Activated CD4-positive, alpha-beta T cell treated with anti-CD3 and anti-CD28 coated beads, Interleukin-2, Interleukin-6, amounts not matched to agents 100 ng/mL and 50 ng/mL, durations not matched to agents 16 hours and 8 hours (primary cell): ENCODE results near the gene CACNA2D3.
"Not testable (repeated sequence)": the region's sequence is repeated elsewhere in the genome, so short reads cannot be mapped to it uniquely, and the experiment has no call there.

Experiments
- DNase-seq: peaks from one replicate; pipeline ENCODE4 v3.0.0-alpha.2; 2020

Gene CACNA2D3

GRCh38 chr3:54596087-54596486, 473.7 kb downstream of the CACNA2D3 start:
- DNase-seq = no peak

GRCh38 chr3:54599716-54600115, 477.4 kb downstream of the CACNA2D3 start:
- DNase-seq = no peak

GRCh38 chr3:54600441-54601204, 478.3 kb downstream of the CACNA2D3 start:
- no peak for DNase-seq

DNA sequence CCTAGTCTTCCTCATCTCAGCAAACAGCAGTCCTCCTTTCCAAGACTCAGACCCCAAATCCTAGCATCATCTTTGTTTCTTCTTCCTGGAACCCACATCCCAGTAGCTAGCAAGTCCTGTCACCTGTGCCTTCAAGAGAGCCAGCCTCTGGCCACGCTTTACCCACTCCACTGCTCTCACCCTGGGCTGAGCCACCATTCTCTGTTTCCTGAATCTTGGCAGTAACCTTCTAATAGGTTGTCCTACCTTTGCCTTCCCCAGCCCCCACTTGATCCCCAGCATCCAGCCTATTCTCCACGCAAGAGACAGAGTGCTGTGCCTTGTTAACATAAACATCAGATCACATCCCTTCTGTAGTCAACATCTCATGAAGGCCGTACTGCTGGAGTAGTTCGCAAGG, 482.1 kb downstream of the CACNA2D3 start:
- DNase-seq = no peak

DNA sequence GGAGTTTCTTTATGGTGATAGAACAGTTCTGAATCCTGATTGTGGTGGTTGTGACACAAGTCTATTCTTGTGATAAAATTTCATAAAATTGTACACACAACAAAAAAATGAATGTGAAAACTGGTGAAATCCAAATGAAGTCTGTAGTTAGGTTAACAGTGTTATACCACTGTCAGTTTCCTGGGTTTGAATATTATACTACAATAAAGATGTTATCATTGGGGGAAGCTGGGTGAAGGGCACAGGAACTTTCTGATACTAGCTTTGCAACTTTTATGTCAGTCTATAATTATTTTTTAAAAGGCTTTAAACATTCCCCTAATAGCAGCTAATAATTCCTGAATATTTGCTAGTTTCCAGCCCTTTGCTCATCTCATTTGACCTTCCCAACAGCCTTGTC, 485.7 kb downstream of the CACNA2D3 start:
- no peak for DNase-seq

DNA sequence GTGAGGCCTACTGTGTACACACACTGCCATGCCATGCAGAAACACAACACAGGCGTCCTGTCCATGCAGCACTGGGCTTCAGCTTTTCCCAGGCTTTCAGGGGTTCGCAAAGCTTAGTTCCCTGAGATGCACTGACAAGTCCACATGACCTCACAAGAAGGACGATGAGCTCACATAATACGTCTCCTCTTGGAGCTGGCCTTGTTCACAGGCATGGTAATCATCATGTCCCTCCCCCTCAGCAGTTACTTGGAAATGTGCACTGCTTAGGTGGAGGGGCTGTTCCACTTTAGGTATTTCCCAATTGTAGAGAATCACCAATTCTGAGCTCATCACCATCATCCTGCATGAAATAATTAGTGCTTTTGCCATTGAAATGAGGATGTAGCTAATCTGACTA, 496.7 kb downstream of the CACNA2D3 start:
- no peak for DNase-seq

DNA sequence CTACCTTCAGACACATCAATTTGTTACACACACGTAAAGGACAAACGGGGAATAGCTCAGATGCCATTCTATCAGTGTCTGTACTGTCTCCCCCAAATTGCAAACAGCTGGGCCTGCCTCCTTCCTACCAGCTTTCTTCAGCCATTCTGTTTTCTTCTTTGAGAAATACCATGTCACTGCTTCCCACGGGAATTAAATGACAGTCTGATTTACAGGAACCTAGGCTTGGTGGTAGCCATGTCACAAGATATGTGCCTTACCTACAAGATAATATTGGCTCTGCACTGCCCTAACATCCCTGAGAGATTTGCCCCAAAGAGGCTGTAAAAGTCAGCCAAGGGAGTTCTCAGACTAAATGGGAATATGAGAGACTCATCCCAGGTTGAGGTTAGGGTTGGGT, 497.2 kb downstream of the CACNA2D3 start:
- DNase-seq = no peak

- DNase-seq = no peak
Observed at GRCh38 chr3:54621184-54621583, 498.8 kb downstream of the CACNA2D3 start.

GRCh38 chr3:54622678-54623077, 500.3 kb downstream of the CACNA2D3 start:
- no peak for DNase-seq

DNA sequence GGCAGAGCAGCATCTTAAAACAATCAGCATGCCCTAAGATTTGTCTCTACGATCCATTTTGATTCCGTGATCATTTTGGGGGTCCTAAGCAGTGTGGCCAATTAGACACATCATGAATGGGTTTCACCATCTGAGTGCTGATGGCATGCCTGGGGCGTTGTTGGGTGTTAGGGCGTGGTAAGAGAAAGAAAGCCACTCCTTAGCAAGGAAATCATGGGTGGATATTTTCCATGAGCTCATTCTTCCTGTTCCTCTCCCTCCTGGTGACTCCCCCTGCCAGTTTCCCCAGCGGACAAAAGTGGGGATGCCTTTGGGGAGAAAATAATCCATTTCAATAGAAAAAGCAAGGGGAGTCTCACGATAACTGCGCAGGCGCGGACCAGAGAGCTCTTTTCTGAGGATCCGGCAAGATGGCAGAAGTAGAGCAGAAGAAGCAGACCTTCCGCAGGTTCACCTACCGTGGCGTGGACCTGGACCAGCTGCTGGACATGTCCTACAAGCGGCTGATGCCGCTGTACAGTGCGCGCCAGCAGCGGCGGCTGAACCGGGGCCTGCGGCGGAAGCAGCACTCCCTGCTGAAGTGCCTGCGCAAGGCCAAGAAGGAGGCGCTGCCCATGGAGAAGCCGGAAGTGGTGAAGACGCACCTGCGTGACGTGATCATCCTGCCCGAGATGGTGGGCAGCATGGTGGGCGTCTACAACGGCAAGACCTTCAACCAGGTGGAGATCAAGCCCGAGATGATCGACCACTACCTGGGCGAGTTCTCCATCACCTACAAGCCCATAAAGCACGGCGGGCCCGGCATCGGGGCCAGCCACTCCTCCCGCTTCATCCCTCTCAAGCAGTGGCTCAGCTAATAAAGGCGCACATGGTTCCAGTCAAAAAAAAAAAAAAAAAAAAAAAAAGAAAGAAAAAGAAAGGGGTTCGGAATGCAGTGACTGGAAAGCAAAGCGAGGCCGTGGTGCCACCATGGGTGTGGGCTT, 503.7 kb downstream of the CACNA2D3 start:
- DNase-seq = no peak

DNA sequence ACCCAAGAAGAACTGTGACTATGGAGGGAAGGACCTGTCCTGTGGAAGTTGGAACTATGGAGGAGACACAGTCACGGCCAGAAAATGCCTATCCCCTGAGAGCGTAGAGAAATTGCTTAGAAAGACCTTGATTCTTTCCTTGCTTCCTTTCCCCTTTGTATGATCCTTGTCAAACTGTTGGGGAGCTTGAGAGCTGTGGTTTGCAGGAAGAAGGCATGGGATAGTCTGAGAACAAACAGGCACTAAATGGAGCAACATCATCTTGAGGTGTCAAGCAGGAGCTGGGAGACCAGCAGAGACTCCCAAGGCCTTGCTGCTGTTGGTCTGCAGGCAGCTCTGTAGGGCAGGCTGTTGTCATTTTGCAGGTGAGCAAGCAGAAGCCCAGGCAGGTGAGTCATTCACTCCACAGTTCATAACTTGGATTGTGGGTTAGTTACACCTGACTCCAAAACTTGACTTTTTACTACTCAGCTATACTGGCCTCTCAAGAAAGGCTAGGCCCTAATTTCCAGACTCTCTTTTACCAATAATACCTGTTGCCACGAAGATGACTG, 506.6 kb downstream of the CACNA2D3 start:
- DNase-seq = no peak

- DNase-seq = no peak
Observed at GRCh38 chr3:54630101-54630623, 507.8 kb downstream of the CACNA2D3 start.

DNA sequence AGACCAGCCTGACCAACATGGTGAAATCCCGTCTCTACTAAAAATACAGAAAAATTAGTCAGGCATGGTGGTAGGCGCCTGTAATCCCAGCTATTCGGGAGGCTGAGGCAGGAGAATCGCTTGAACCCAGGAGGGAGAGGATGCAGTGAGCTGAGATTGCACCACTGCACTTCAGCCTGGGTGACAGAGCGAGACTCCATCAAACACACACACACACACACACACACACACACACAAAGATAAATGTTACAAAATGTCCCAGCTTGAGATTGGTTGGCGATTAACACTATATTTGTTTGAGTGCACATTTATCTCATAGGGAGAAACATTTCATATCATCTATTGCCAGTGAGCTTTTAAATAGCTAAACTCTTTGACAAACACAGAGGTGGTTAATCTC, 508.6 kb downstream of the CACNA2D3 start:
- not testable (repeated sequence) for DNase-seq

DNA sequence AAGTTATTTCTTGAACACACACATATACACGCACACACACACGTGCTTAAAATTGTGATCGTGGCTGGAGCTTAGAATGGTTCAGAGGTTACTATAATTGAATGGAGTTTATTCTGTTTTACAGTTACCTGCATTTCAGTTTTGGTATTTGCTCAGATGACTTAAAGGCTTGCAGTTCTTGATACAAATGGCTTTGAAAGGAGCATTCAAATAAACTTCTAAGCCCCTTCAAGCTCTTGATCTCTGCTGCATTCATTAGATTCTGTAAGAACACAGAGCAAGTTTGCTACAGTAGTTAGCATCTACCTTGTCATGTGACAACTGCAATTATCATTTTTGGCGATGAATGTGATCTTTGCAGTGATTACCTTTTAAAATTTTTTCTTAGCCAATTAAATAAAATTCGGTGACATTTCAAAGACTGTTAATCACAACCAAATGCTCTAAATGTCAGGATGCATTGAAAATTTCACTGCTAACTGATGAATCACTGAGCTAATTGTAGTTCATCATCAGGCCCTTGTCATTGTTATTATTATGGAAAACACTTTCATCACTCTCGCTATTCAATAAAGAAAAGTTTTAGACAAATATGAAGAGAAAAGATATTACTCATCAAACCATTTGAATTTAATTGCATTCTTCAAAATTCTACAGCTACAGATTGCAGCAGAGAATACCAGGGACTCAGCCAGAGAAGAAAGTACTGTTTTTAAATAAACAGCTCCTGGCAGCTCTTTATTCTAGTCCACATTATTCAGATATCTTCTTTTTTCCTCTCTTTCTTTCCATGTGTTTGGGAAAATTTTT, 509.4 kb downstream of the CACNA2D3 start:
- DNase-seq = no peak

DNA sequence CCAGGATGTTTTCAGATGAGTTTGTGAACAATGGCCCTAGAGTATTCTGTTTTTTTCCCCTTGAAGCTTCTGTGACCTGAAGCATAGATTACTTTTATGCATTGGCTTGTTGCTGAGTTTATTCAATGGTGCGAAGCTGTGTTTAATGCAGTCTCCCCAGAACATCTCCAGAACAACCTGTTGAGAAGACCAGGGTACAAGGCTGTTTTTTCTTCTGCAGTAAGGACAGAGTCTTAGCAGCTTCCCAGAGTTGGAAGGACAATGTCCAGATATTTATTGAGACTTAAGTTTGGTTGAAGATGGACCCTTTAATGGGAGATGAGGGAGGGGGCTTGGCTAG, 509.9 kb downstream of the CACNA2D3 start:
- no peak for DNase-seq

DNA sequence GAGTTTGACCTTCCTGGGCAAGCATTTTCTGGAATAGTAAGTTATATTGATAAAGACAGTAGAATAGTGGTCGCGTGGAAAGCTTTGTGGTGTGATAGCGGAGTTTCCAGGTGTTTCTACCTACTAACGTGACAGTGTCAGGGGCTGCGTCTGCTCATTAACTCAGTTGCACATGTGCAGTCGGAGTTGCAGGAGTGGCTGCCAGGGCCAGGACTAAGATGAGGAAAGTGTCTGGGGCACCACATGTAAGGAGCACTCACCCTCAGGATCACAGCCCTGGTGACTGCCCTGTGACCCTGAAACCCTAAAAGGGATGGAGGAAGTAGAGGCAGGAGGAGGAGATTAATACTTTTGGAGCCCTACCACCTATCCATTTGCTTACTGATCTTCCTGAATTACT, 510.5 kb downstream of the CACNA2D3 start:
- no peak for DNase-seq

DNA sequence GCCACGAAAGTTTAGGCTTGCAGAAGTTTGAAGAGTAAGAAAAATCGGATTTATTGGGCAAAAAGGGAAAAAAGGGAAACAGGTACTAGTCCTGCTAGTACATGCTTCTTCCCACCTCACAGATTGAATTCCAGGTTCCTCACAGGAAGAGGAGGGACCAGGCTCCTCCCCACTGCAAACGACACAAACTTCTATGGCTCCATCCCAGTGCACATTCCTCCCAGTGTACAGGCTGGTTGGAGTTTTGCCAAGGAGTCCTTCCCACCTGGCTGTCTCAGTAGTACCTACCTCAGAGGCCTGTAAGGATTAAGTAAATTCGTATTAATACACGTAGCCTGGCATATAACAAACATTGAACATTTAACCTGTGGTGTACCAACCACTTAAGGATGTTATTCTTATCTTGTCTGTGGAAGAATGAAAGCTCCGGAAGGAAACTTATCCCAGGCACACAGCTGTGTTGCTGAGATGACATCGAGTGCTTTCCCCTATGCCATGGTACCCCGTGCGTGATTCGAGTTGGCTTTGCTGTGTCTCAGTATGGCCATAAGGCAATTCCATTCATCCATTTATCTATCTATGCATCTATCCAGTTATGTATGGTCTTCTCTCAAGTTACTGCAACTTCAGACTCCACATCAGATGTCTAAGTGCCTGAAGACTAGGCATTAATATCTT, 511.2 kb downstream of the CACNA2D3 start:
- DNase-seq = no peak

DNA sequence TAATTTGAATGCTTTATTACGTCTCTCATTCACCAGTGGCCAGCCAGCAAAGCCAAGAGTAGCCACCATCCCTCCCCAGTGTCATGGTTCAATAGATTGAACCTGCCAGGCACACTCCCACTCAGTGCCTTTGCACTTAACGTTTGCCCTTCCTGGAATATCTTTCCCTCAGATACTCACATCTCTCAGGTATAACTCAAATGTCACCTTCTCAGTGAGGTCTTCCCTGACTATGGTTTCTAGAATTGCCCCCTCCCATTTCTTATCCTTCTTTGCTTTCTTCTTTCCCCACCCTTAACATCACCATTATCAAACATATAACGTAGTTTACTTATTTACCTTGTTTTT, 511.7 kb downstream of the CACNA2D3 start:
- no peak for DNase-seq

GRCh38 chr3:54639790-54640372, 517.5 kb downstream of the CACNA2D3 start:
- not testable (repeated sequence) for DNase-seq

- no peak for DNase-seq
Observed at GRCh38 chr3:54641226-54642014, 519.1 kb downstream of the CACNA2D3 start.

DNA sequence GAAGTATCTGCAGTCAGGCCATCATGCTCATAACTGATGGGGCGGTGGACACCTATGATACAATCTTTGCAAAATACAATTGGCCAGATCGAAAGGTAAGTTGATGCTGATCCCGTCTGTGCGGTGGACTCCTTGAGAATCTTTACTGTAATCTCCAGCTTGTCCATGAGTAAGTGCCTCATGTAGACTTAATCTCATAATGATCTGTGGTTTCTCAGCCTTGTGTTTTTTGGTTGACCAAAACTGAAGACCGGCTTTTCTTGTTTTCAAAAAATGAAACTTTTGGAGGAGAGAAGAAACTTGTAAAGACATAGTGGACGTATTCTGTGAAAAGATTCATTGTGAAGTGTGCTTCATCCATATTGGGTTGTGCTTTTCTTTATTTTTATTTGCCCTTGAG, 519.8 kb downstream of the CACNA2D3 start:
- no peak for DNase-seq
